GM21390 (cell line): Measurements from ENCODE around the gene PANX2.
"Not testable (repeated sequence)": the region's sequence is repeated elsewhere in the genome, so short reads cannot be mapped to it uniquely, and the experiment has no call there.

Source experiments
- ATAC-seq: cut with Tn5 transposase; IDR thresholded peaks from one replicate; pipeline ENCODE4 v1.9.1; 2021; ENCODE audit not compliant: unreplicated experiment

PANX2 gene

DNA sequence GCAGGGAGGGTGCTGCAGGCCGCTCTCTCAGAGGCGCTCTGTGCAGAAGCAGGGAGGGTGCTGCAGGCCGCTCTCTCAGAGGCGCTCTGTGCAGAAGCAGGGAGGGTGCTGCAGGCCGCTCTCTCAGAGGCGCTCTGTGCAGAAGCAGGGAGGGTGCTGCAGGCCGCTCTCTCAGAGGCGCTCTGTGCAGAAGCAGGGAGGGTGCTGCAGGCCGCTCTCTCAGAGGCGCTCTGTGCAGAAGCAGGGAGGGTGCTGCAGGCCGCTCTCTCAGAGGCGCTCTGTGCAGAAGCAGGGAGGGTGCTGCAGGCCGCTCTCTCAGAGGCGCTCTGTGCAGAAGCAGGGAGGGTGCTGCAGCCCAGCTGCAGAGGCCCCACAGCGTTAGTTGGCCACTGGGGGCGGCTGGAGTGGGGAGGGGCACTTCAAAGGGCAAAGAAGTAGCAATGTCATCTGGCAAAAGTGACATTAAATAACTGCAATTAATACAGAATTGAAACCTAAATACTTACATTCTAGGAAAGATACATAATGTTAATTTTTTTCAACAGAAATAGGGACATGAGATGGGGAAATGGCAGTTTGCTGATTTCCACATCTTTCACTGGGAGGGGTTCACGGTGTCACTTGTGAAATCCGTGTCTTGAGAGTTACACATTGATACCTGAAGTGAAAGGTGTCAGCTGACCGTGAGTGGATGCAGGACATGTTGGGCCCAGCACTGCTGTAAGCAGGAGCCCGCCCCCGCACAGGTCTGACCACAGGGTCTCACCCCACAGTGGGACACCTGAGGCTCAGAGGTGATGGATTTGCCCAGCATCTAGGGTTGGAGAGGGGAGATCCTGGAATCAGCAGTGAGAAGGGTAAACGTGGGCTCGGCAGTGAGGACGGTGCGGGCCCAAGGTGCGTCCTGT is 23.0 kb upstream of the PANX2 start:
- not testable (repeated sequence) for ATAC-seq

DNA sequence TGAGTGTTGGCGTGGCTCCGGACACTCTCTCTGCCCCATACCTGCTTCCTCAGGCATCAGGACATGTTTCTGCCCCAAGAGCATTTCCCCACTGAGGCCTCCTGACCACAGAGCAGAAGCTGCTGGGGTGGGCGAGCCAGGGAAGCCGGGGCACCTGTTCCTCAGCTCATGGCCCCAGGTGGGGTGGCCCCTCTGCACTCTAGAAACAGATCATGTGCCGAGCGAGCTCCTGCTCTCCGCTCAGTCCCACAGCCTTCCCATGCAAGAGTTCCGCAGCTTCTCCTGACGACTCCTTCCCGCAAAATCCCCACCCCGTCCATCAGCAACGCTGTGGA is 22.4 kb upstream of the PANX2 start:
- no peak for ATAC-seq

DNA sequence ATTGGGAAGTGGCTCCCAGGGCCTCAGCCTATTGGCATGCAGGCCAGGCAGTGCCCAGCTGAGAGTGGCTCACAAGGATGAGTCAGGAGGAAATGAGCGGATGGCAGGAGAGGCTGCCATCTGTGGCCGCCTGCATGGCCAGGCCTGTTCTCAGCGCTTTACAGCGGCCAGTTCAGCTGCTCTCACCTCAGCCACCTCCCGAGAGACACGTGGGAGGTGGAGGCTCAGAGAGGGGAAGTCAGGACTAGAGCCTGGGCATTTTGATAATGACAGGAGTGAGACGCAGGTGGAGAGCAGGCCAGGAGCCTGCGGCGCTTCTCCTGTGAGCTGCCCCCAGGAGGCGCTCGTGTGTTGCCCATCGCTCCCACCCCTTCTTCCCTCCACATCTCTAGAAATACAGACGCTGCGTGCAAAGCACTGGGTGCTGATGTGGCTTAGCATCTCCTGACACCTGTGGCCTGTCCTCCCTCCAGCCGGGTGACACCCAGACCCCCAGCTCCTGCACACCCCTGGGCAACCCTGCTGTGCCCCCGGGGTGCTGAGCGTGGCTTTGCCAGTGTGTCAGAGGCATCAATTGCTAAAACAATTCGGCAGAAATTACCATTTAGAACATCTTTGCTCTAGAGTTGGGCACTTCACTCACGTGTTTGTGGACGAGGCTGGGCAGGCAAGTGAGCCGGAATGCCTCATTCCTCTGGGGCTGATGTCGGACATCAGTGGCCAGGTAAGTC is 21.4 kb upstream of the PANX2 start:
- ATAC-seq, result no peak

DNA sequence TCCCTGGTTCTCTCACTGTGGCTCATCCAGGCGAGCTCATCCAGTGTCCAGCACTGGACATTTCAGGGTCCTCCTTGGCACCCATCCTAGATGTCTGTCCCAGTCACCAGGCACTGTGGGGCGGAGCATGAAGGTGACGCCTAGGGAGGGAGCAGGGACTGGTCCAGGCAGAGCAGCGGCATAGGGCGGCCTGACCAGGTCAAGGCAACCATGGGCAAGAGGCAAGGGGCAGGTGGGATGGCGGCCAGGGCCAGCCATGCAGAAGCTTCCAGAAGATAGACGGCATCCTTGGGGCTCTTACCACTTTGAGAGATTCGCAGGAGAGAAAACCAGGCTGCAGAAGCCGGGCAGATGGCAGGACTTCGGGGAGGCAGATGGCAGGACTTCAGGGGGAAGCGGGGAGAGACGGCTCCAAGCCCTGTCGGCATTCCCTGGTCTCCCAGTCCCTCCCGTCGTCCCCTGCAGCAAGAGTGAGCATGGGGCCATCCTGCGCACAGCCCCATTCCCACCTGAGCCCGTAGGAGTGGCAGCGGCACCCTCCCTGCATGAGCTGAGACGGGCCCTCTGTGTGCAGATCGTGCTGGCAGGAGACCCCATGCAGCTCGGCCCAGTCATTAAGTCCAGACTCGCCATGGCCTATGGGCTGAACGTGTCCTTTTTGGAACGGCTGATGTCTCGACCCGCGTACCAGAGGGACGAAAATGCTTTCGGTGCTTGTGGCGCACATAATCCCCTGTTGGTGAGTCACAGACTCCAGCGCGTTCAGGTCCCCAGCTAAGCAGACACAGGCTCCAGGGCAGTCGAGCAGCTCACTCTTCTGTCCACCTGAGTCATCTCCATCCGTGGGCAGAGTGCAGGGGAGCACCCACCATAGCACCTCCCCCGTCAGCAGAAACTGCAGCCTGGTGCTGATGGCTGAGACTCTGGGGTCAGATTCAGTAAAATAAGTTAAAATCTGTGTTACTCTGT is 20.1 kb upstream of the PANX2 start:
- no peak for ATAC-seq

DNA sequence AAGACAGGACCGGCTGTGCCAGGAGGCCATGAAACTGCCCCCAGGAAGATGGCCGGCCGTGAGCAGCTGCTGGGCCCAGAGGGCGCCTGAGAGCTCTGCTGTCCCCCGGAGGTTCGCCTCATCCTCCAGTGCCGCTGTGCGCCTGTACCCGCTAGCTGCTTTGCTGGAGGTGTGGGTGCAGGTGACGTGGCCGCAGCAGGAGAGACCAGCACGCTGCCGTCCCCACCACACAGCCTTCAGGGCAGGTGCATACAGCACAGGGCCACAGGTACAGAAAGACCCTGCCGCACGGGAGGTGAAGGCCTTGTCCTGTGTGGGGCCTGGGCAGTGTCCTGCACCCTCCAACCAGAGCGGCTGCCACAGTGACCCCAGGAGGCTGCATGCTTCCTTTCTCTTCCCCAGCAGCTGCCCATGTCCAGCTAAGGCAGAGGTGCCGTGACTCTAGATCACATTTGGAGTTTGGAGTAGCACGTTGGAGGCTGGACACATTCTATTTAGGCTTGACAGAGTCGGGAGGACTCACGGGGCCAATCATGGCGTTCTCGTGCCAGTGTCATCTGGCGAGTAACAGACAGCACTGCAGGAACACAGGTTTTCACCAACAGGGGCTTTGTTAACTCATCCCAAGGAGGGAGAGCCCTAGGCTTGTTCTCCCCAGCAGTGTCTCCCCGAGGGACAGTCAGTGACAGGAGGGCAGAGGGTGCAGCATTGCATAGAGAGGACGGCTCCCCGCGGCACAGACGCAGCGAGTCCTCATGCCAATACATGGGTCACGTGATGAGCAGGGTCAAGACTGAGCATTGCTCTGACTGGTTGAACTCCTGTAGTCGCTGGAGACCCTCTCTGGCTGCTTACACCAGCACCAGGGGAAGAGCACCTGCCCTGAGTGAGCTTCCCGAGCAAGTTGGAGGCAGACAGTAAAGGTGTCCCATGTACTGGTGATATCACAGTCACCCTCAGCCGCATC is 18.7 kb upstream of the PANX2 start:
- ATAC-seq, result no peak

DNA sequence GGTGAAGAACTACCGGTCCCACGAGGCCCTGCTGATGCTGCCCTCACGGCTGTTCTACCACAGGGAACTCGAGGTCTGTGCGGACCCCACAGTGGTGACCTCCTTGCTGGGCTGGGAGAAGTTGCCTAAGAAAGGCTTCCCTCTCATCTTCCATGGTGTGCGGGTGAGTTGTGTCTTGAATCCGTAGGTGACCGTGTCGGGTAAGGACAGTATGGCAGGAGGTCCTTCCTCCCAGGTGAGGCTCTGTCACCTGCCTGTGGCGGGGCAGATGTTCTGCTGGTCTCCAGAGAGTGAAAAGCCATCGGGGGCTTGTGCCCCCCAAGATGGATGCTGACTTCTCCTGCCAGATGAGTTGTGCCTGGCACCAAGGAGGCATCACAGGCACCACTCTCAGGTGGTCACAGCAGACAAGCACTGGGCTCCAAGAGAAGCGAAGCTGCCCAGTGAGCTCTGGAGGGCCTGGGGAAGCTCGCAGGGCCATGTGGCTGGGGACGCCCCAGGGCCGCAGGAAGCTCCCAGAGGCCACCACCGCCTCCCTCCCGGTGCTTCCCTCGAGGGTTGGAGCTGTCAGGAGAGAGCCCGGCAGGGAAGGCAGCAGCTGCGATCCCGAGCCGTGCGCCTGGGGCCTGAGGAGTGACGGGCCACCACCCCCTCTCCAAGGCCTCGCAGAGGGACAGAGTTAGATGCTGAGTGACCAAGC is 17.3 kb upstream of the PANX2 start:
- no peak for ATAC-seq

DNA sequence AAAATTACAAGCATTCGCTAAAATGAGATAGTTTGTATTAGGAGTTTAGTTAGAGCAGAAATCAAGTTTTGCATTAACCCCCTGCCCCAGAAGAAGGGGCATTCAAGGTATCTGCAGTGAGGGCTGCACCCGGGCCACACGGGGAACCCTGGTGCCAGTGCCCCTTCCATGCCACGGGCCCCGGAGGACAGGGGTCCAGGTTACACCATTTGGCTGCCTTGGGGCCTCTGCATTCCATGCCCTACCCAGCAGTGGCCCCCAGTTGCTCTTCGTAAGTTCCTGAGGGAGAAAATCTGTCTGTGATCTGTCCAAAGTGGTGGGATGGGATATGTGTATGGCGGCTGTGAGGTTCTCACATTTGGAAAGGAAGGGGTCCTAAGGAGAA is 16.8 kb upstream of the PANX2 start:
- no peak for ATAC-seq

DNA sequence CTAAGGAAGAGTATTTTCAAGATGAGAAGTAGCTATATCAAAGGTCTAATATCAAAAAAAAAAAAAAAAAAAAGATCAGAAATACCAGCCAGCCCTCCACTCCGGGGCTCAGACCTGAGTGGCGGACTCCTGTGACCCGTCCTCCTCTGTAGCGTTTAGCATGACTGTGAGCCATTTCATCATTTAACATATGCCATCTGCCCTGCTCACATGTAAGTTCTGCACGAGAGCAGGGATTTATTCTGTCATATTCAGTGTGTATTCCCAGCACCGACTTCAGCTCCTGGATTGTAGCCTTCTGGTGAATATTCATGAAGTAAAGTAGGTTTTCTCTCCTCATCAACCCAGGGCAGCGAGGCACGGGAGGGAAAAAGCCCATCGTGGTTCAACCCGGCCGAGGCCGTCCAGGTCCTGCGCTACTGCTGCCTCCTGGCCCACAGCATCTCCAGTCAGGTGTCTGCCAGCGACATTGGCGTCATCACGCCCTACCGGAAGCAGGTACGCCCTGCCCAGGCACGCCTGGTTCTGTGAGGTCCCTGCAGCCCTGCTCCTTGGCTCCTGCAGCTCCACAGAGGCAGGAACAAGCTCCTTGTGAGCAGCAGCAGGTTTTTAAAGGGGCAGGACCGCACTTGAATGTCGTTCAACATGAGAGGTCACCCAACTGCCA is 12.7 kb upstream of the PANX2 start:
- ATAC-seq, result no peak

DNA sequence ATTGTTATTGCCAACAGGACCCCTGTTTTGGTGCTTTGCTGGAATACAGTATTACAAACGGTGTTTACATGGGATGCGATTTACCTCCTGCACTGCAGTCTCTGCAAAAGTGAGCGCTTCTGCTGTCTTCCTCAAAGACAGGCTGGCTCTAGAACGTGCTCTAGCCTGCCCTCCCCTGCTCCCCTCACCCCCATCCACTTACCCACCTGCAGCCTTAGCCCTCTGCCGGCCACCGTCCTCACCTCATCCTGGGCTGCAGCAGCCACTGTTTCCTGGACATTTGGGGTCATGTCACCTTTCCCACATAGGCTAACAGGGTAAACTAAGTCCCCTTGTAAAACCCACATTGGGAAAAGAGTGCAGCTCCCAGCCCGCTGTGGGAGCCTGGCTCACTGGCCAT is 9.6 kb upstream of the PANX2 start:
- no peak for ATAC-seq

DNA sequence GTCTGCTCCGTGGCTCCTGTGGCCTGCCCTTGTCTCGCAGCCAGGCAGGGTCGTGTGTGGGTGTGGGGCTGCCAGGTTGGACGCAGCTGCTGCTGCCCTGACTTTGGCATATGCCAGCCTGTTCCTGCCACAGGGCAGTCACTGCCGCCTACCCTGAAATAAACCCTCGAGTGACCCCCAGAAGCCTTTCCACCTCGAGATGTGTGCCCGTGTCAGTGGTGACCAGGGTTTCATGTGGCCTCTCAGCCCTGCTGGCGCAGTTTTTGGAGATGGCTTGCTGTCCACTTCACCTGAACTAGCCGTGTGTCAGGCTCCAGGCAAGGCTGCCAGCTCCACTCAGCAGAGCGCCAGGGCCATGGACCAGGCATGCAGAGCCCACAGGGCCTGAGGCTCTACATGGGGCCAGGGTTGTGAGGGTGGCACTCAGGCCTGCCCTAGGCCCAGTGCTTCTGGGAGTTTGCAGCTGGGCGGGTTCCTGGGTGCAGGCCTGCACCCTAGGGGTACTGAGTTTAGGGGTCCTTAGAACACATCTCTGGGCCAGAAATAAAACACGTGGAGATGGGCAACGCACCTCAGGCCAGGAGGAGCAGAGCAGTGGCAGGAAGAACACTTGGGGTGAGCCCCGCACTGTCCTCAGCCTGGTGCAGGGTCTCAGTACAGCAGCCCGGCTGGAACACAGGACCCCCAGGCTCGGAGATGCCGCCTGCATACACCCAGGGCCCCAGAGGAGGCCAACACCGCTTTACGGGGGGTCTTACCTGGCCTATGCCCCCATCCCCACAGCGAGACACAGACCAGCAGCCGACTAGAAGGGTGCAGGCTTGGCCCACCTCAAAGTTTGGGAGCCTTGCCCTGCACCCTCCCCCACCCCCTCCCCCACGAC is 8.8 kb upstream of the PANX2 start:
- no peak for ATAC-seq

DNA sequence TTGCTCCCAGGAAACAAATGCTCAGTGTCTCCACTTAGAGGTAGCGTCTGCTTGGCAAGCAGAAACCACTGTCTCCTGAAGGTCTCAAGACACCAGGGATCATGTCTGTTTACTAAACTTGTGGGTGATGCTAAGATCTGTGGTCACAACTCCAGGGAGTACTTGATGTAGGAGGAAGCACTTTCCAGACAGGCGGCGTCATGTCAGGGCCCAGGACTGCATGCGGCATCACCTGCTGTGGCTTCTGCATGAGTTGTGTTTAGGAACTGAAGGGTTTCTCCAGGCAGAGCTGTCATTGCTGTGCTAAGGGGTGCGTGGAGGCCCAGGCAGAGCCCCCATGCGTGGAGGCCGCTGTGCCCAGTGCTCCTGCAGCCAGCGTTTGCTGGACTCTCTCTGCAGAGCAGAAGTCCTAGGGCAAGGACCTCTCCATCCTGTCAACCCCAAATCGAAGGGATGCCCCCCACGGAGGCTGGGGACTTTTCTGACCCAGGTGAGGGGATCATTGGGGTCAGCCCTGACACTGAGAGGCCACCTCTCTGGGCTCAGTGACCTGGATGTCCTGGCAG is 8.1 kb upstream of the PANX2 start:
- ATAC-seq, result no peak

DNA sequence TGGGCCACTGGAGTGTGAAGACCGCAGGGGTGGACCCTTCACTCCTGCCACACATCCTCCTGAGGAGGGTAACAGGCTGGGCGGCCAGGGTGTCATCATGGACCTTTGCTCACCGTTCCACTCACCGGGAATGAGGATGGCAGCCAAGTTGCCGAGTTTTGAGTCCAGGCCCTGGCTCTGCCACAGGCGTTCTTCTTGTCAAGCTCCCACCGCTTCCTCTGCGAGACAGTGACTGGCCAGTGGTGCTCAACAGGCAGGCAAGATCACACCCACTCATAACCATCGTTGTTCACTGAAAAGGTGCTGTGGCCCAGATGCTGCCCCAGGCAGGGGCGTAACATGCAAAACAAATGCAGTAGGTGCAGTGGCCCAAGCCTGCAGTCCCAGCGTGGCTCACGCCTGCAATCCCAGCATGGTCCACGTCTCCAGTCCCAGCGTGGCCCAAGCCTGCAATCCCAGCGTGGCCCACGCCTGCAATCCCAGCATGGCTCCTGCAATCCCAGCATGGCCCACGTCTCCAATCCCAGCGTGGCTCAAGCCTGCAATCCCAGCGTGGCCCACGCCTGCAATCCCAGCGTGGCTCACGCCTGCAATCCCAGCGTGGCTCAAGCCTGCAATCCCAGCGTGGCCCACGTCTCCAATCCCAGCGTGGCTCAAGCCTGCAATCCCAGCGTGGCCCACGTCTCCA is 5.0 kb upstream of the PANX2 start:
- no peak for ATAC-seq

DNA sequence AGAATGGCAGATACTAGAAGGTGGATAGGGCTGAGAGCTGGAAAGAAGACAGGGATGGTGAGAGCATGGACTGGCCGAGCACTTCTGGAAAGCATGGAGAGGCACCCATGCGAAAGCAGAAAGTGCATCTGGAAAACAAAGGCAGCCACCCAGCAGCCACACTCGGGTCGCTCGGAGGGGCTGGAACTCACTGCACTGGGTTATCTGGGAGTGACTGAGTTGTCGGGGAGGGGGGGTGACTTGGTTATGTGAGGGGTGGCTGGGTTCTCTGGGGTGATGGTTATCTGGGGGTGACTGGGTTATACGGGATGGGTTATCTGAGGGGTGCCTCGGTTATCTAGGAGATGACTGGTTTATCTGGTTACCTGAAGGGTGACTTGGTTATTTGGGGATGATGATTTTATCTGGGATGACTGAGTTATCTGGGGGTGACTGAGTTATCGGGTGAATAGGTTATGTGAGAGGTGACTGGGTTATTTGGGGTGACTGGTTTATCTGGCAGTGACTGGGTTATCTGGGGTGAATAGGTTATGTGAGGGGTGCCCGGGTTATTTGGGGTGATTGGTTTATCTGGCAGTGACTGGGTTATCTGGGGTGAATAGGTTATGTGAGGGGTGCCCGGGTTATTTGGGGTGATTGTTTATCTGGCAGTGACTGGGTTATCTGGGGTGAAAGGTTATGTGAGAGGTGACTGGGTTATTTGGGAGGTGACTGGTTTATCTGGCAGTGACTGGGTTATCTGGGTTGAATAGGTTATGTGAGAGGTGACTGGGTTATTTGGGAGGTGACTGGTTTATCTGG is 2.6 kb upstream of the PANX2 start:
- ATAC-seq, result no peak

DNA sequence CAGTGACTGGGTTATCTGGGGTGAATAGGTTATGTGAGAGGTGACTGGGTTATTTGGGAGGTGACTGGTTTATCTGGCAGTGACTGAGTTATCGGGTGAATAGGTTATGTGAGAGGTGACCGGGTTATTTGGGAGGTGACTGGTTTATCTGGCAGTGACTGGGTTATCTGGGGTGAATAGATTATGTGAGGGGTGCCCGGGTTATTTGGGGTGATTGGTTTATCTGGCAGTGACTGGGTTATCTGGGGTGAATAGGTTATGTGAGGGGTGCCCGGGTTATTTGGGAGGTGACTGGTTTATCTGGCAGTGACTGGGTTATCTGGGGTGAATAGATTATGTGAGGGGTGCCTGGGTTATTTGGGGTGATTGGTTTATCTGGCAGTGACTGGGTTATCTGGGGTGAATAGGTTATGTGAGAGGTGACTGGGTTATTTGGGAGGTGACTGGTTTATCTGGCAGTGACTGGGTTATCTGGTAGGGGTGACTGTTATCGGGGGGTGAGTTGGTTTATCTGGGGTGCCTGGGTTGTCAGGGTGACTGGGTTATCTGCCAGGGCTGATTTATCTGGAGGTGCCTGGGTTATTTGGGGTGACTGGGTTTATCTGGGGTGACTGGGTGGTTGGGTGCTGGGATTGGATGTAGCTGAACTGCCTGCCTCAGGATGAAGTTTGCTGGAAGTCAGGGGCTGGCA is 1.9 kb upstream of the PANX2 start:
- not testable (repeated sequence) for ATAC-seq

DNA sequence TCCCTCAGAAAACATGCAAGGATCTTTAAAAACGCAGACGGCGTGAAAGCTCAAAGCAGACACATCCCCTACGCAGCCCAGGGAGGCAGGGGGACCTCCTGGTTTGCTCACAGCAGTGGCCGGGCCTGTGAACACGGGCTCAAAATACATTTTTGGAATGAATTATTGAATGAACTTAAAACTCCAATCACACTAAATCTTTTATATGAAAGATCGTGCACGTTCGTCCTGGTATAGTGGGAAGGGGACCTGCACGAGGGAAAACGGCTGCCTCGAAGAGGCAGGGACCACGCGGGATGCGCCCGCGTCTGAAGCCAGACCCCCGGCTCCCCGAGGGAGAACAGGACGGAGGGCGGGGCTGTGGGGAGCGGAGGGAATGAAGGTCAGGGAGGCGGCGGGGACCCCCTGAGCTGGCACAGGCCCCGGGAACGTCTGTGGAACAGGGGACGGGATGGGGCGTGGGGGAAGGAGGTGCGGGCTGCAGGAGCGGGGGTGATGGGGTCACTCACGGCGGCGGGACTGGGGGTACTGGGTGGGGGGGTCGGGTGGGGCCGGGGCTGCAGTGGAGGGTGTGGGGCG is 1.3 kb upstream of the PANX2 start:
- ATAC-seq, result no peak
